ENCODE measurements around the gene FCRL1.

The FCRL1 gene

DNA sequence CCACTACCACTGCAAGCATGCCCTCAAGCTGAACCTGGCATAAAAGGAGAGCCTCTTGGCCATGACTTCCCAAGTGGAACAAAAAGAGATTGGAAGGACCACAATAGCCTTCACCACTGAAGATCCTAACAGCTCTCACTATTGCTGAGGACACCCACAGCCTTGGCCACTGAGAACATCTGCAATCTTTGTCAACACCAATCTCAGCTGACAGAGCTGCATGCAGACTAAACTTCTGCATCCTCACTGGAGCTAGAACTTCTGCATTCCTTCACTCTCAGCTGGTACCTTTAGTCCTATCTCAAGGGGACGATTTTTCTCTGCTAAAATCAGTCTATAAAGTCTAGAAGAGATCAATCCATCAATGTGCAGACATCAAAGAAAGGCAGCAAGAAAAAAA, 34.7 kb downstream of the FCRL1 start:
- H3K4me1 ChIP-seq (ENCODE audit: control insufficient read depth, low read depth, low read length) = no peaks in the 10 kb centered on the region
- no peak overlapping the region for H3K9ac ChIP-seq (ENCODE audit: low read length)
- no peaks in the 10 kb centered on the region for H3K9me3 ChIP-seq (ENCODE audit: control insufficient read depth, low read depth, low read length)
- H3K27ac ChIP-seq (ENCODE audit: low read length) = no peak overlapping the region
- H3K27me3 ChIP-seq (ENCODE audit: control insufficient read depth, insufficient read depth, low read length) = no peaks in the 10 kb centered on the region
- no peaks in the 10 kb centered on the region for H3K36me3 ChIP-seq (ENCODE audit: control insufficient read depth, low read depth, low read length)
- H3K4me3 ChIP-seq (ENCODE audit: low read length) = no peak overlapping the region

DNA sequence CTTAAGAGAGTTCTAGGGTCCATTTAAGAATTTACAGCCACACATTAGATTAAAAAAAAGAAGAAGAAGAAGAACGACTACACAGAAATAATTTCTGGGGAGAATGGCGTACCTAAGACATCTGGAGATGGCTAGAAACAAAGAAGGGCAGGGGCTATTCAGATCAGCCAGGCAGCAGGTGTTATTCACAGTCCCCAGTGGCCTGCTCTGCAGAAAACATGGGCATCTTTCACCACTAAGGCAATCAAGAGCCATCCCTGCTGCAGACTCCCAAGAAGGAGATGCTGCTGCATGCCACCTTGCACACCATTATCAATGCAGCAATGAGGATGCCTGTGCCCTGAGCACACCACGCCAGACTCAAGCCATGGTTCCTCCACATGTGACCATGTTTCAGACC, 35.1 kb downstream of the FCRL1 start:
- Histone ChIP-seq H3K4me1 (ENCODE audit: control insufficient read depth, low read depth, low read length) (peaks cover 1% of the 10 kb centered on the region), H3K9me3 (ENCODE audit: control insufficient read depth, low read depth, low read length) (no peaks in the 10 kb centered on the region), H3K9ac (ENCODE audit: low read length) (no peak overlapping the region), H3K4me3 (ENCODE audit: low read length) (no peak overlapping the region), H3K27ac (ENCODE audit: low read length) (no peak overlapping the region), H3K27me3 (ENCODE audit: control insufficient read depth, insufficient read depth, low read length) (no peaks in the 10 kb centered on the region), H3K36me3 (ENCODE audit: control insufficient read depth, low read depth, low read length) (no peaks in the 10 kb centered on the region)

DNA sequence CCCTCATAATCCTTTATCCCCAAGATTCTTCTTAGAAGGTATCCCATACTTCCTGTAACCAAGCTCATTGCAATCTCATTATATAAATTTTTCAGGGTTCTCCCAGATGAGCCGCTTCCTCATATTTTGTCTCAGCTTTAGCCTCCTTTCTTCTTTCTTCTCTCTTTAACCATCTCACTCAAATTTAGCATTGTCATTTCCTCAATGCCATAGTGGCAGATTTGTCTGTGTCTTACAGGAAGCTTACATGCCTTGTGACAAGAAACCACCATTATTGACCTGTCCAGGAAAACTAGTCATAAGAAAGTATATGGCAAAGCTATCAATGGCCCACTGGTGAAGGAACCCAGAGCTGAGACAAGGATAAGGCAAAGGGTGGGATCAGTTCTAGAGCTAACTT, 37.0 kb downstream of the FCRL1 start:
- Histone ChIP-seq H3K36me3 (ENCODE audit: control insufficient read depth, low read depth, low read length) (no peaks in the 10 kb centered on the region), H3K4me3 (ENCODE audit: low read length) (no peak overlapping the region), H3K27ac (ENCODE audit: low read length) (no peak overlapping the region), H3K27me3 (ENCODE audit: control insufficient read depth, insufficient read depth, low read length) (no peaks in the 10 kb centered on the region), H3K4me1 (ENCODE audit: control insufficient read depth, low read depth, low read length) (peaks cover 7% of the 10 kb centered on the region), H3K9me3 (ENCODE audit: control insufficient read depth, low read depth, low read length) (no peaks in the 10 kb centered on the region), H3K9ac (ENCODE audit: low read length) (no peak overlapping the region)

DNA sequence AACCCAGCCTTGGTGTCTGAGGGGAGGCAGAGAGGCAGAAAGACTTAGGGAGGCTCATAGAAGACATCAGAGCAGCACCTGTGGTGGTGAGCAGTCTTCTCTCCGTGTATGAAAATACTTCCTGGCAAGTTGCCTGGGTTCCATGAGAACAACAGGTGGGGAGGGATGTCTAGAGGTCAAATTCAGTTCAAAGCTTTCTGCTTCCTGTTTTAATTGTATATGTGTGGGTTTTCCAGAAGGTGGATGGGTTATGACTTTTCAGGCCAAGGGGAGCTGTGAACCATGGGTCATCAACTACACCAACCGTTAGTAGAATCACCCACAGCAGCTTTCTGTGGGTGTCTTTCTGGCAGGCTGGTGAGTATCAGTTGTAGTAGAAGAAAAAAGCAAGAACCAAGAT, 38.9 kb downstream of the FCRL1 start:
- H3K27me3 ChIP-seq (ENCODE audit: control insufficient read depth, insufficient read depth, low read length) = no peaks in the 10 kb centered on the region
- H3K9ac ChIP-seq (ENCODE audit: low read length) = no peak overlapping the region
- no peaks in the 10 kb centered on the region for H3K9me3 ChIP-seq (ENCODE audit: control insufficient read depth, low read depth, low read length)
- H3K36me3 ChIP-seq (ENCODE audit: control insufficient read depth, low read depth, low read length) = no peaks in the 10 kb centered on the region
- no peak overlapping the region for H3K4me3 ChIP-seq (ENCODE audit: low read length)
- no peak overlapping the region for H3K27ac ChIP-seq (ENCODE audit: low read length)
- peaks cover 7% of the 10 kb centered on the region for H3K4me1 ChIP-seq (ENCODE audit: control insufficient read depth, low read depth, low read length)

DNA sequence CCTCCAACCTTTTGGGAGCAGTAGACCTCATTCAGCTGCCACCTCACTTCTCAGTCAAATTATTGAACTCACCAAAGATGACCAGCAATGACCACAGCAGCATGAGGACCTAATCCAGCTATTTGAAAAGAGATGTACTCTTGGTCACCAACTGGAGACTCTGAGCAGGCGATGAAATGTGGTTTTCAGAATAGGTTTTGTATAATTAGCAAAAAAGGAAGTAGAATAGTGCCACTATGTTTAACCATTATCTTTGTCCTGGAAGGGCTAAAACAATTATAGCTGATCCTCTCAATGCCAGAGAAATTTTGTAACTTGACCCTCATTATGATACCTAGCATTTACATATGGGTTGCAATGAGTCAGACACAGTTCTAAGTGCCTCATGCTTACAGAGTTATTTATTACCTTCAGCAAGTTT, 42.9 kb downstream of the FCRL1 start, which contains the start of gene FCRL2:
Gene FCRL2 (minus strand): TSS at position 162 of the 421 bp plus-strand sequence. CDS start 59 bp downstream, at position 103.
- no peak within 1 kb of the TSS for H3K27ac ChIP-seq (ENCODE audit: low read length)
- H3K4me1 ChIP-seq (ENCODE audit: control insufficient read depth, low read depth, low read length) = peaks cover 7% of the 10 kb centered on the region
- H3K9ac ChIP-seq (ENCODE audit: low read length) = no peak within 1 kb of the TSS
- no peaks in the 10 kb centered on the region for H3K9me3 ChIP-seq (ENCODE audit: control insufficient read depth, low read depth, low read length)
- H3K27me3 ChIP-seq (ENCODE audit: control insufficient read depth, insufficient read depth, low read length) = no peaks in the 10 kb centered on the region
- no peak within 1 kb of the TSS for H3K4me3 ChIP-seq (ENCODE audit: low read length)
- no peaks in the 10 kb centered on the region for H3K36me3 ChIP-seq (ENCODE audit: control insufficient read depth, low read depth, low read length)

DNA sequence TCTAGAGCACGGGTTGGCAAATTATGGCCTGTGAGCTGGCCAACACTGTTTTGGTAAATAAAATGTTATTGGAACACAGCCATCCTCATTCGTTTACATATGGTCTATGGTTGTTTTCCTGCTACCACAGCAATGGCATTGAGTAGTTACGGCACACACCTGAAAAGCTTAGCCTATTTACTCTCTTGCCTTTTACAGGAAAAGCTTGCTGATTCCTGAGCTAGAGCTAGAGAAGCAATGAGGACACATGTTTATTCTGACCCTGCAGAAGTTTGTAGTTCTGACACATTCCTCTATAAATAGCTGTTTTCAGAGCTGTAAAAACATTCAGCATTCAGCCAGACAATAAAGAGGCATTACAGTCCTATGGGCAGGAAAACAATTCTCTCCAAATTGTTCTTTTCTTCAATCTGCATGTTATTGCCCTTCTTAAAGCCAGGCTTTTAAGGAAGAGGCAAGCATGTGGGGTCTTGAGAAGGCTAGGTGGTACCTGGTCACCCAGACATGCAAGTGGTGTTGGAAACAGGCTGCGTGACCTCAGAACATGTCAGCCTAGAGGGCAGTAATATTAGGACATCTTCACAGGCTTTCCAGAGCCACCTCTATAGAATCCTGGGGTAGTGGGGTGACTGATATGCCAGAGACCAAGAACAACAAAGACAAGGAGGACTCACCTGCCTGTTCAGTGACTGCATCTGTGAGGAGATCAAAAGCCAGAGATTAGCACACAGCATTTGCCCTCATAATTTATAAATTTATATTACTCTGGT, 44.6 kb downstream of the FCRL1 start:
- H3K27ac ChIP-seq (ENCODE audit: low read length) = no peak overlapping the region
- no peaks in the 10 kb centered on the region for H3K9me3 ChIP-seq (ENCODE audit: control insufficient read depth, low read depth, low read length)
- no peak overlapping the region for H3K4me3 ChIP-seq (ENCODE audit: low read length)
- peaks cover 7% of the 10 kb centered on the region for H3K4me1 ChIP-seq (ENCODE audit: control insufficient read depth, low read depth, low read length)
- H3K9ac ChIP-seq (ENCODE audit: low read length) = no peak overlapping the region
- no peaks in the 10 kb centered on the region for H3K36me3 ChIP-seq (ENCODE audit: control insufficient read depth, low read depth, low read length)
- no peaks in the 10 kb centered on the region for H3K27me3 ChIP-seq (ENCODE audit: control insufficient read depth, insufficient read depth, low read length)

DNA sequence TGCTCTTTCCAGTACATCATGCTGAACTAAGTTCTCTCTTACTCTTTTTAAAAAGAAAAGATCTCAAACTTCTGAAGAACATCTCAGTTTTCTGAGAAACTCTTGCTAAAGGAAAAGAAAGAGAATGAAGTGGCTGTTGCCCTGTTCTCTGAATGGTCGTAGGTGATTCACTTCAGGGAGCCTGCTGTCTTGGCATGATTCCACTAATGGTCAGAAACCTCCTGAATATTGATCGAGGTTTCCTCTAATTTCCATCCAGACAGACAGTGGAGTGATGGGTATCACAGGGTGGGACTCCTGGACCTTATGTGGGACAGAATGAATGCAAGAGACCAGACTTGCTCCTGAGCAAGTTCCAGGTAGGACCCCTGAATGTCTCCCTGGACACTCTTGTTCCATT, 45.5 kb downstream of the FCRL1 start:
- no peak overlapping the region for H3K27ac ChIP-seq (ENCODE audit: low read length)
- H3K9me3 ChIP-seq (ENCODE audit: control insufficient read depth, low read depth, low read length) = no peaks in the 10 kb centered on the region
- H3K36me3 ChIP-seq (ENCODE audit: control insufficient read depth, low read depth, low read length) = no peaks in the 10 kb centered on the region
- peaks cover 2% of the 10 kb centered on the region for H3K4me1 ChIP-seq (ENCODE audit: control insufficient read depth, low read depth, low read length)
- H3K27me3 ChIP-seq (ENCODE audit: control insufficient read depth, insufficient read depth, low read length) = no peaks in the 10 kb centered on the region
- no peak overlapping the region for H3K4me3 ChIP-seq (ENCODE audit: low read length)
- no peak overlapping the region for H3K9ac ChIP-seq (ENCODE audit: low read length)

DNA sequence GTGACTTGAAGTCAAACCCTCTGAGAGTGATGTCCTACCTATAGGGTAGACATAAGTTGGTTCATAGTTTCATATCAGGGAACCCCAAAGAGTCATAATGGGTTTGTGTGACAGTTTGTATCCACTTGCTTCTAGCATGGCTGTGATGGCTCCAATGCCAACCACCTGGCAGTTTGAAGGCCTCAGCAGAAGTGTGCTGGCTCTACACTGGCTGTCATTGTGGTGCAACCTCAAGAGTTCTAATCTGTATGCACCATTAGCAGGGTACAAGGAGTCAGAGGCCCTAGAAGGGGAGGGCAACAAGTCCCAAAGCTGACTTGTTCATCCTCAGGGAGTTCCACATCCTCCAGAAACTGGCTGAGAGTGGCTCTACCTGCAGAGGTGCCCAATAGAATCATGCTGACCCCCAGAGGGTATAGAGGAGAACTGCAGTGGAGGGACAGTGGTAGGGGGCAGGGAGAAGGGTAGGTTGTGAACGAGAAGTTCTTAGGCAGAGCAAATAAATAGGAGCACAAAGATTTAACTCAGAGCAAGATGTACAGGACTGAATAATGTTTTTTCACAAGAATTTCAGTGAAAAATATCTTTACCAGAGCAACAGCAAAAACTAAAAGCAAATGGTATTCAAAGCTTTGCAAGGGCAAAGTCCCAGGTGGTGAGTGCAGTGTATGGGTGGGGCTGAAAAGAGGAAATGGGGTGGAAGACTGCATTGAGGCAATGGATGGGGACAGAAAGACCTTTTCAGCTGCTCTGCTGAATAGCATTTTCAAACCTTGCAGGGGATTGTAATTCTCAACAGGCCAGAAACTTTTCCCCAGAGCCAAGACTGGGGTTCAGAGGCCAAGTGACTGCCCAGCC, 46.2 kb downstream of the FCRL1 start:
- H3K27ac ChIP-seq (ENCODE audit: low read length) = no peak overlapping the region
- no peaks in the 10 kb centered on the region for H3K4me1 ChIP-seq (ENCODE audit: control insufficient read depth, low read depth, low read length)
- H3K4me3 ChIP-seq (ENCODE audit: low read length) = no peak overlapping the region

DNA sequence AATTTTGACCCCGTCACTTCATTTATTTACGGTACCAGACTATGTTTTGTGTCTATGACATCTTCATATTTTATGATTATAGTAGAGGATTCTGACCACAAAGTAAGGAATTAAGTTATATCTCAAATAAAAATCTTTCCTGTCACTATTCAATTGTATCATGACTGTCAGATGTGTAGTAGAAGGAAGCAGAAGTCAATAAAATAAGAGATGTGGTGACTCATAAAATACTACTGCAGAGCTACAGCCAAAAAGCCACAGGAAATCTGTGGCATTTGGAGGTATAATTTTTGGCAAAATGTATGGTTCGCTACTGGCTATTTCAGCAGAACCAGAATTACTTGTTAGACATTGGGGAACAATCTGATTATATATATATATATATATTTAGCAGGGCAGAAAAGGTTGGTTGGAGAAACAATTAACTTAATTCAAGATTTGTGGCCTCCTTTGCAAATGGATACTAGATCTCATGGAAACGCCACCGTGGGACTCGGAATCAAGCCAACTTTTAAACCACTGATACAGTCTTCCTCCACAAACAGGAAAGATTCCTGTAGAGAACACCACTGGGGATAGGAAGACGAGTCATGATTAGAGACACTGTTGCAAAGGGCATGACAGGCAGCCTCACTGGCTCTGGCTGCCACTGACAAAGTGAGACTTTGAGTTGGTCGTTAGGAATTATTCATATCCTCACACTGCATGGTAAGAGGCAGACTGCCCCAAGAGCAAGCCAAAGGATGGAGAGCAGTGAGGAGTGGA, 48.1 kb downstream of the FCRL1 start:
- no peak overlapping the region for H3K4me3 ChIP-seq (ENCODE audit: low read length)
- H3K27ac ChIP-seq (ENCODE audit: low read length) = no peak overlapping the region
- no peaks in the 10 kb centered on the region for H3K4me1 ChIP-seq (ENCODE audit: control insufficient read depth, low read depth, low read length)
- H3K9ac ChIP-seq (ENCODE audit: low read length) = no peak overlapping the region
- no peaks in the 10 kb centered on the region for H3K36me3 ChIP-seq (ENCODE audit: control insufficient read depth, low read depth, low read length)
- no peaks in the 10 kb centered on the region for H3K27me3 ChIP-seq (ENCODE audit: control insufficient read depth, insufficient read depth, low read length)
- H3K9me3 ChIP-seq (ENCODE audit: control insufficient read depth, low read depth, low read length) = no peaks in the 10 kb centered on the region

More for the DNA sequence above, 46.2 kb downstream of the FCRL1 start:
- Histone ChIP-seq H3K9ac (ENCODE audit: low read length) (no peak overlapping the region), H3K36me3 (ENCODE audit: control insufficient read depth, low read depth, low read length) (no peaks in the 10 kb centered on the region), H3K9me3 (ENCODE audit: control insufficient read depth, low read depth, low read length) (no peaks in the 10 kb centered on the region), H3K27me3 (ENCODE audit: control insufficient read depth, insufficient read depth, low read length) (no peaks in the 10 kb centered on the region)

DNA sequence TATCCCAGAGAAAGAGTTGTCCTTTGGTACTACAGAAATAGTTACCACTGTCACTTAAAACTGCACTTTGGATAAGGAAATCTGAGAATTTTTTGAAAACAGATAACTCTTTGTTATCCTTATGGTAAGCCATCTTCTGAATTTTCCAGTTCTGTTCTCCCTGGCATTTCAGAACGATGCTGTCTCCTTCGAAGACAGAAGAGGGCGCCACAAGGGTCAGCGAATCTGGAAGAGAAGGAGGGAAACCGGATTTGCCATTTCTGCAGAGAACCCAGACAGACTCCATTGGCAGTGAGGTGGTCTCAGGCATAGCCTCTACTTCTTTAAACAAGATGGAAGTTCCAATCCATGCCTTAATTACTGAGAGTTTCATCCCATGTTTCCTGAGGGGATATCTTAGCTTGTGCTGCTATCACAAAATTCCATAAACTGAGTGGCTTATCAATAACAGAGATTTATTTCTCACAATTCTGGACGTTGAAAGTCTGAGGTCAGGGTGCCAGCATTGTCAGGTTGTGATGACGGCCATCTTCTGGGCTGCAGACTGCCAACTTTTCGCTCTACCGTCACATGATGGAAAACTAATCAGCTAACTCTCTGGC, 49.4 kb downstream of the FCRL1 start:
- no peak overlapping the region for H3K4me3 ChIP-seq (ENCODE audit: low read length)
- no peaks in the 10 kb centered on the region for H3K27me3 ChIP-seq (ENCODE audit: control insufficient read depth, insufficient read depth, low read length)
- H3K36me3 ChIP-seq (ENCODE audit: control insufficient read depth, low read depth, low read length) = no peaks in the 10 kb centered on the region
- no peak overlapping the region for H3K27ac ChIP-seq (ENCODE audit: low read length)
- no peaks in the 10 kb centered on the region for H3K9me3 ChIP-seq (ENCODE audit: control insufficient read depth, low read depth, low read length)
- H3K9ac ChIP-seq (ENCODE audit: low read length) = no peak overlapping the region
- no peaks in the 10 kb centered on the region for H3K4me1 ChIP-seq (ENCODE audit: control insufficient read depth, low read depth, low read length)

DNA sequence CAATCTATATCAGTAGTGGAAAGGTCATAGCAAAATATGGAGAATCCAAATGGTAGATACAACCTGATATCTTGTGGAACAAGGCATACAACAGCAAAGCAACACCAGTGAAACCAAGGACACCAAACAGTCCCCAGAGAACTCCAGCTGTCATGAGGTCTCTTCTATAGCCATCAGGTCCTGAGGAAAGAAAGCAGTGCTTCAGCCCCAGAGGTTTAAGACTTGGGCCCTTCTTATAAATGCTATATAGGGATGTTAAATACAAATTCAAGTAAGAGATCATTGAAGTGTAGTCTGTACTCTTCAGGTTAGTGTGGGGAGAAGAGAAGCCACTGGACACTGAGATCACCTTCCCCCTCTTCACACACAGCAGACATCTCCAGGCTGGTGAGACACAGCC, 53.1 kb downstream of the FCRL1 start:
- Histone ChIP-seq H3K27me3 (ENCODE audit: control insufficient read depth, insufficient read depth, low read length) (no peaks in the 10 kb centered on the region), H3K9me3 (ENCODE audit: control insufficient read depth, low read depth, low read length) (no peaks in the 10 kb centered on the region), H3K4me3 (ENCODE audit: low read length) (no peak overlapping the region), H3K36me3 (ENCODE audit: control insufficient read depth, low read depth, low read length) (no peaks in the 10 kb centered on the region), H3K27ac (ENCODE audit: low read length) (no peak overlapping the region), H3K4me1 (ENCODE audit: control insufficient read depth, low read depth, low read length) (no peaks in the 10 kb centered on the region), H3K9ac (ENCODE audit: low read length) (no peak overlapping the region)
